Left ventricle myocardium inferior (tissue), 1 donor: ENCODE measurements around the gene NSF. TPM values are rescaled to one million over a fixed set of nuclear protein-coding genes. Genes with fewer than 3 reads are reported as not detected.
"Not testable (repeated sequence)": the region's sequence is repeated elsewhere in the genome, so short reads cannot be mapped to it uniquely, and the experiment has no call there.

Experiments used
- DNase-seq: peaks from one replicate; pipeline ENCODE4 v3.0.0-alpha.2; 2020
- H3K27ac ChIP-seq: fragments of 200-600 bp; replicated peaks from 2 replicates; pipeline ENCODE4 v1.8.0; 2021
- H3K27me3 ChIP-seq: fragments of 200-600 bp; 2 replicates; pipeline ENCODE4 v1.8.0; 2021; ENCODE audit warnings: low read depth
- H3K36me3 ChIP-seq: fragments of 200-600 bp; 2 replicates; pipeline ENCODE4 v1.8.0; 2021
- H3K4me1 ChIP-seq: fragments of 200-600 bp; 2 replicates; pipeline ENCODE4 v1.8.0; 2021
- H3K4me3 ChIP-seq: fragments of 200-600 bp; 2 replicates; pipeline ENCODE4 v1.8.0; 2021; ENCODE audit warnings: mild to moderate bottlenecking, moderate library complexity
- H3K9me3 ChIP-seq: fragments of 200-600 bp; replicated peaks from 2 replicates; pipeline ENCODE4 v1.8.0; 2021
- CTCF ChIP-seq: fragments of 200-600 bp; IDR thresholded peaks from 2 replicates; pipeline ENCODE4 v1.8.0; 2021; ENCODE audit warnings: antibody characterized with exemption, mild to moderate bottlenecking, borderline replicate concordance
- intact Hi-C: fragments of 100-400 bp; cut with micrococcal nuclease; formaldehyde crosslinking; loops from one replicate; pipeline ENCODE4 v1.11.0; 2022
- total RNA-seq: library from RNA; stranded (reverse); fragmentation: NEBNext Ultra II Directional; extraction: Animal tissue kit (Norgen Biotek cat#: 25700); gene quantifications from one replicate; pipeline ENCODE4 v1.2.1, GENCODE V29; 2021
- donor health status: DM: no; HTN: yes; CAD: no; lungs with severe emphysema.

Gene NSF
- total RNA-seq, 1 donor from 2014 or later = 29.0 TPM

GRCh38 chr17:46788796-46789195, 198.3 kb downstream of the NSF start:
- no peak for DNase-seq
- Histone ChIP-seq H3K36me3 (no peaks in the 10 kb centered on the region), H3K27ac (no peak overlapping the region), H3K9me3 (peaks cover 9% of the 10 kb centered on the region), H3K4me3 (no peak overlapping the region), H3K27me3 (peaks cover 71% of the 10 kb centered on the region), H3K4me1 (no peaks in the 10 kb centered on the region)
- TF ChIP-seq CTCF = no peak
- intact Hi-C loops = no loop called here

- DNase-seq = no peak
- H3K27me3 ChIP-seq = peaks cover 75% of the 10 kb centered on the region
- no peak overlapping the region for H3K27ac ChIP-seq
- H3K36me3 ChIP-seq = no peaks in the 10 kb centered on the region
- no peak overlapping the region for H3K4me3 ChIP-seq
- TF ChIP-seq CTCF = no peak
- peaks cover 9% of the 10 kb centered on the region for H3K9me3 ChIP-seq
- intact Hi-C loops = no loop called here
- H3K4me1 ChIP-seq = no peaks in the 10 kb centered on the region
Observed at GRCh38 chr17:46789610-46790009, 199.1 kb downstream of the NSF start.

GRCh38 chr17:46790216-46790615, 199.7 kb downstream of the NSF start:
- H3K9me3 ChIP-seq = peaks cover 9% of the 10 kb centered on the region
- DNase-seq = no peak
- H3K4me1 ChIP-seq = no peaks in the 10 kb centered on the region
- no peak for TF ChIP-seq CTCF
- H3K27me3 ChIP-seq = peaks cover 78% of the 10 kb centered on the region
- no peak overlapping the region for H3K27ac ChIP-seq
- no peaks in the 10 kb centered on the region for H3K36me3 ChIP-seq
- intact Hi-C loops = no loop called here
- no peak overlapping the region for H3K4me3 ChIP-seq

GRCh38 chr17:46791531-46791930, 201.1 kb downstream of the NSF start:
- Histone ChIP-seq H3K36me3 (no peaks in the 10 kb centered on the region), H3K27me3 (peaks cover 81% of the 10 kb centered on the region), H3K4me1 (no peaks in the 10 kb centered on the region), H3K9me3 (peaks cover 9% of the 10 kb centered on the region), H3K27ac (no peak overlapping the region), H3K4me3 (no peak overlapping the region)
- TF ChIP-seq CTCF = no peak
- intact Hi-C loops = no loop called here
- no peak for DNase-seq

DNA sequence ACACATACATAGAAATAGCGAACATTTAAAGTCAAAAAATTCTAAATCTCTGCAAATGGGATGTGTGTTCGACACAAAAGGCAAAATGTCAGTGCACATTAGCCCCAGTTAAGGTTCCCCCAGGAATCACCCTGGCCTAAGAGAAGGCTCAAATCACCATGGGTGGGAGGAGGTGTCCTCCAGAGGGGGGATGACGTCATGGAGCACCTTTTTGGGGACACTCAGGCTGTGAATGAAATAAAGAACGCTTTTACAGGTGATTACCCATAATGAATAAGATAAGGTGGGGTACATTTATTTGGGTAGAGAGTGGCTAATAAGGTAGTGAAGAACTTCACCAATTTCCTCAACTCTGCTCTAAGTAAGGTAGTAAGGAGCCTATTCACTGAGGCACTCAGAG, 201.6 kb downstream of the NSF start:
- Histone ChIP-seq H3K27ac (no peak overlapping the region), H3K36me3 (no peaks in the 10 kb centered on the region), H3K4me3 (no peak overlapping the region), H3K27me3 (peaks cover 86% of the 10 kb centered on the region), H3K9me3 (peaks cover 9% of the 10 kb centered on the region), H3K4me1 (no peaks in the 10 kb centered on the region)
- TF ChIP-seq CTCF = no peak
- intact Hi-C loops = no loop called here
- no peak for DNase-seq

GRCh38 chr17:46793023-46793422, 202.6 kb downstream of the NSF start:
- H3K36me3 ChIP-seq, intact Hi-C loops, DNase-seq, H3K9me3 ChIP-seq, H3K4me3 ChIP-seq, H3K27ac ChIP-seq, H3K4me1 ChIP-seq: not testable (repeated sequence)
- H3K27me3 ChIP-seq = peaks cover 88% of the 10 kb centered on the region
